DND-41 (cell line): ENCODE measurements around the gene HTR3B.

Source experiments
- EZH2 ChIP-seq: IDR thresholded peaks from 3 replicates; pipeline ENCODE4 v1.6.1; 2012; ENCODE audit warnings: borderline replicate concordance, low read depth, mild to moderate bottlenecking, moderate library complexity, low read length, inconsistent platforms; ENCODE audit not compliant: severe bottlenecking
- TF ChIP-seq, protein P1 (sequence below): IDR thresholded peaks from 2 replicates; pipeline ENCODE4 v1.5.1; 2012; ENCODE audit warnings: borderline replicate concordance, low read length, moderate library complexity, mild to moderate bottlenecking; ENCODE audit not compliant: poor library complexity, severe bottlenecking; ENCODE audit errors: extremely low read depth

DNA sequence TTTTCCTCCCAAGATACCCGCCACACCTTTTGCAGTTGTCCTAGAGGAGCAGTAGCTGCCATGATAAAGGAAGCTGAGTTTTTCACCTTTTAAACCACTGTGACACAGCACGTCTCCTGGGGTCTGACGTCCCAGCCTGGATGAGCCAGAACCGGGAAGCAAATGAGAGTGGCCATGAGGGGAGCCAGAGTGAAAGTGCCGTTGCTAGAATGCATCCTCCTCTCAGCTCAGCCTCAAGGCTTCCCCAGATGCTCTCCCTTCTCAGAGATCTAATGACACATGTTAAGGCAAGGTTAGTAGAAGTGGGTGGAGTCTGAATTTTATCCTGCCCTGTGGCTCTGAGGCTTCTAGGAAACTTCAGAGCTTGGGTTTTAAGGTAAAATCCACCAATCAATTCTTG is 46.9 kb downstream of the HTR3B start:
- TF ChIP-seq, protein P1, sequence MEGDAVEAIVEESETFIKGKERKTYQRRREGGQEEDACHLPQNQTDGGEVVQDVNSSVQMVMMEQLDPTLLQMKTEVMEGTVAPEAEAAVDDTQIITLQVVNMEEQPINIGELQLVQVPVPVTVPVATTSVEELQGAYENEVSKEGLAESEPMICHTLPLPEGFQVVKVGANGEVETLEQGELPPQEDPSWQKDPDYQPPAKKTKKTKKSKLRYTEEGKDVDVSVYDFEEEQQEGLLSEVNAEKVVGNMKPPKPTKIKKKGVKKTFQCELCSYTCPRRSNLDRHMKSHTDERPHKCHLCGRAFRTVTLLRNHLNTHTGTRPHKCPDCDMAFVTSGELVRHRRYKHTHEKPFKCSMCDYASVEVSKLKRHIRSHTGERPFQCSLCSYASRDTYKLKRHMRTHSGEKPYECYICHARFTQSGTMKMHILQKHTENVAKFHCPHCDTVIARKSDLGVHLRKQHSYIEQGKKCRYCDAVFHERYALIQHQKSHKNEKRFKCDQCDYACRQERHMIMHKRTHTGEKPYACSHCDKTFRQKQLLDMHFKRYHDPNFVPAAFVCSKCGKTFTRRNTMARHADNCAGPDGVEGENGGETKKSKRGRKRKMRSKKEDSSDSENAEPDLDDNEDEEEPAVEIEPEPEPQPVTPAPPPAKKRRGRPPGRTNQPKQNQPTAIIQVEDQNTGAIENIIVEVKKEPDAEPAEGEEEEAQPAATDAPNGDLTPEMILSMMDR = no peak
- TF ChIP-seq EZH2 = no peak
